Posterior vena cava (tissue), 2 donors: Measurements from ENCODE around the gene ZSWIM4. TPM values are rescaled to one million over a fixed set of nuclear protein-coding genes. Genes with fewer than 3 reads are reported as not detected.
"Not testable (repeated sequence)": the region's sequence is repeated elsewhere in the genome, so short reads cannot be mapped to it uniquely, and the experiment has no call there.

ENCODE experiments used
- DNase-seq: peaks from one replicate; pipeline ENCODE4 v3.0.0-alpha.2; 2020; ENCODE audit warnings: low spot score
- intact Hi-C, 2 donors: fragments of 100-400 bp; cut with DNase I; formaldehyde crosslinking; loops; one replicate each; pipeline versions ENCODE4 v1.14.1 to v1.14.2; 2022 to 2023
- total RNA-seq, 2 donors: library from RNA; stranded (reverse); fragmentation: NEBNext Ultra II Directional; extraction: Animal tissue kit (Norgen Biotek cat#: 25700); gene quantifications; one replicate each; pipeline ENCODE4 v1.2.1, GENCODE V29; 2021
- donor health status: DM: yes; HTN: yes; CAD: no.
- donor health status: DM: yes; HTN: yes; CAD: no.

Gene ZSWIM4
- total RNA-seq, 2 donors from 2014 or later, result 2.5 to 7.8 TPM

GRCh38 chr19:13841962-13842290 lies 46.7 kb downstream of the ZSWIM4 start:
- intact Hi-C loops, result loop anchor here in 1 of 2 donors (10.0 kb wide), 1 partner anchor 687 kb away; the partner anchor contains the start of genes IER2 and STX10
- no peak for DNase-seq

DNA sequence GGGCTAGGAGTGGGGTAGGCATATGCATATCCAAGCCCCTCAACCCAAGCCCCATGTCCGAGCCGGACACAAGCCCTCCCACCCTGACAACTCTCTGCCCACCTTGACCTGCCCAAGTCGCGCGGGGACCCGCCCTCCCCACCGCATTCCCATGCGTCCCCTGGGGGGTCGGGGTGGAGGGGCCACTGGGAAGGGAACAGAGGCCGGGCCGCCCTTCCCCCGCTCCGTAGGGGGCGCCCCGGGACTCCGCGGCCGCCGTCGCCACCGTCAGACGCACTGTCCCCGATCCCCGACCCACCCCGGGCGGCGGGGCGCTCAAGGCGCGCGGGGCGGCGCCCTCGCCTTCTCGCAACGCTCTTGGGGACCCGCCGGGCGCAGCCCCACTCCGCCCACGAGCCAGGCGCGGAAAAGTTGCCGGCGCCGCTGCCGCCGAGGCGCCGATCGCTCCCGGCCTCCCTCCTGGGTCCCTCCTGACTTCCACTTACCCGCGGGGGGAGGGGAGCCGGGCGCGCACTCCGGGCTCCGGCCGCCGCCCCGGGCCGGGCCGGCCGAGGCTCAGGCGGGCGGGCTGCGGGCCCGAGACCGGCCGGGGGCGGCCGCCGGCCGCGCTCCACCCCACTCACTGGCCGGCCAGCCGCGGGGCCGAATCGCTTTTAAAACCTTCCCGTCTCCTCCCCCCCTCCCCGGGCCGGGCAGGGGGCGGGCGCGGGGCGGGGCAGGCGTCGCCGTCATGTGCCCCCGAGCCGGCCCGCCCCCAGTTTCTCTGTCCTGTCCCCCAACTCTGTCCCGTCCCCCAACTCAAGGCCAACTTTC lies 47.3 kb downstream of the ZSWIM4 start:
- intact Hi-C loops, result loop anchor here in 1 of 2 donors (10.0 kb wide), 1 partner anchor 688 kb away; the partner anchor contains the start of genes IER2 and STX10
- DNase-seq, result peak; percentile 96

- intact Hi-C loops, result loop anchor here in 1 of 2 donors (10.0 kb wide), 1 partner anchor 689 kb away; the partner anchor contains the start of genes IER2 and STX10
- DNase-seq, result no peak
Observed at GRCh38 chr19:13843104-13843921, 48.1 kb downstream of the ZSWIM4 start.

- intact Hi-C loops, result loop anchor here in 1 of 2 donors (10.0 kb wide), 1 partner anchor 689 kb away; the partner anchor contains the start of genes IER2 and STX10
- no peak for DNase-seq
Observed at GRCh38 chr19:13844130-13844631, 48.9 kb downstream of the ZSWIM4 start.

DNA sequence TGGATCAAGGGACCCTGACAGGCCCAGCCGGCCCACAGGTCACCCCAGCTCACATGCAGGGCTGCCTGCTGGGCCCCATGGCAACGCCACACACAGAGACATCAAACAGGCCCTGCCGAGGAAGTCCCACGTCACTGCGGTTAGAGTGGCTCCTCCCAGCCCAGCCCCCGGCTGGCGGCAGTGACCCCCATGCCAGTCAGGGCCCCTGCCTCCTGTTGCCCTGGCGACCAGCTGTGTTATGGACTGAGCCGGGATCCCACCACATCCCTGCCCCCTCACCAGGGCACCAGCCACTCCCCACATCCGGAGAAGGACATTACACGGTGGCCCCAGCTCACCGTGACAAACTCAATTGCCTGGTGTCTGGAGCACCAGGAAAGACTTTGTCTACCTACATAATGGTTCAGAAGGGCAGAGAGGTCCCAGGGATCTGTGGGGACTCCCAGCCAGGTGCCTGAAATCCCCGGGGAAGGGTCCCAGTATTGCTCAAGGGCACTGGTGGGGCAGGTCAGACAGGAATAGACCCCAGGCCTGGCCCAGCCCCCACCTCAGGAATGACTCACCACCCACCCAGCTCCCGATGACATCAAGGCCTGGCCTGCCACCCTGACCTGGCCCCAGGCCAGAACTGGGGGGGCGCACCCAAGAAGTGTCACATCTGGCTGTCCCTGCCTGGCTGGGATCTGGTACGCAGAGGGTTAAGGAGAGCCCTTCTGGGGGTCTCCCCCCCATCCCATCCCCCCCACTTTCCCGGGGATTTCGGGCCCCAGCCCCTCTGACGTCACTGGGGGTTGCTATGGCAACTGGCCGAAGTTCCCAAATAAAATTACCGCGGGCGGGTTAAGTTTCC lies 51.5 kb downstream of the ZSWIM4 start:
- peak; percentile 97 for DNase-seq
- intact Hi-C loops, result loop anchor here in 1 of 2 donors (10.0 kb wide), 1 partner anchor 692 kb away; the partner anchor contains the start of genes IER2 and STX10

DNA sequence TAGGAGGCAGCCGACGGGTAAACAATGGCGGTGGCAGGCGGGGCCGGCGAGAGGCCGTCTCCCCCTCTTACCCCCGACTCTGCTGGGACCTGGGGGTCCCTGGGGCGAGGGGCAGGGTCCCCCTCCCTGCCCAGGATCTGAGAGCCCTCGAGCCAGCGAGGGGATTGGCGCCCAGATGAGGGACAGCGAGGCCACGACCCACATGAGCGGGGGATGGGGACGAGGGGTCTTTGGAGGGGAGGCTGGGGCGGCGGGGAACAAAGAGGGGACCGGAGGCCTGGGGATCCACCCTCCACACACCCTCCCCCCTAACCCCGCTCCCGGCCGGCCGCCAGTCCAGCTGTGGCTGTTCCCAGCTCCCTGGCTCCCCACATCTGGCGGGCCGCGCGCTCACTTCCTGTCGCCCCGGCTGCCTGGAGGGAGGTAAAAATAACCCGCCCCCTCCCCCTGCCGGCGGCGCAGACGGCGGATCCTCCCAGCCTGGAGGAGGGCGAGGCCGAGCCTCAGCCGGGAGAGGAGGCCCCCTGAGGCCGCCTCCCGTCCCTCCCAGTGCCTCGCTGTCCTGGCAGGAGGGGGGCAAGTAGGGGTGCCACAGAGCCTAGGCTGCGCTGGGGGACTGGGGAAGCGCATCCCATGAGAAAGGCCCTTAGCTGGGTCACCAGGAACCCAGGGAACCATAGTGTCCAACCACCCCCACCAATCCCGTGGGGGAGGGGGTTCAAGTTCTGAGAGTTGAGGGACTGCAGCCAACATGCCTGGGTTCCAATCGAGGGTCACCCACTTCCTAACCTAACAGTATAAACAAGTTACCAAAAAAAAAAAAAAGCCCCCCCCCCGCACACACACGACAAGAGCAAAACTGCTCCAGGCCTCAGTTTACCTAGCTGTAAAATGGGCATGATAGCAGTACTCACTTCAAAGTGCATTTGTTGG lies 52.4 kb downstream of the ZSWIM4 start:
- peak; percentile 99 for DNase-seq
- intact Hi-C loops, result loop anchor here in 1 of 2 donors (10.0 kb wide), 1 partner anchor 693 kb away; the partner anchor contains the start of genes IER2 and STX10

DNA sequence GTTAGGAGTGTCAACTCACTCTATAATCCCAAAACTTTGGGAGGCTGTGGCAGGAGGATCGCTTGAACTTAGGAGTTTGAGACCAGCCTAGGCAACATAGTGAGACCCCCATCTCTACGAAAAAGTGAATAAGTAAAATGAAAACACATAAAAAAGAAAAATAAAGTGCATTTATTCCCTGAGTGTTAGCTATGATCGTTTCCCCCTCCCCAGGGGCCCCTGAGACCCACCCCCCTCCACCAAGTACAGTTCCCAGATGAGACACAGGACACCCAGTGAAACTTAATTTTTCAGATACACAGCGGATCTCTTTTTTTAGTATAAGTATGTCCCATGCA lies 53.1 kb downstream of the ZSWIM4 start:
- intact Hi-C loops, result loop anchor here in 1 of 2 donors (10.0 kb wide), 1 partner anchor 694 kb away; the partner anchor contains the start of genes IER2 and STX10
- DNase-seq, result no peak

DNA sequence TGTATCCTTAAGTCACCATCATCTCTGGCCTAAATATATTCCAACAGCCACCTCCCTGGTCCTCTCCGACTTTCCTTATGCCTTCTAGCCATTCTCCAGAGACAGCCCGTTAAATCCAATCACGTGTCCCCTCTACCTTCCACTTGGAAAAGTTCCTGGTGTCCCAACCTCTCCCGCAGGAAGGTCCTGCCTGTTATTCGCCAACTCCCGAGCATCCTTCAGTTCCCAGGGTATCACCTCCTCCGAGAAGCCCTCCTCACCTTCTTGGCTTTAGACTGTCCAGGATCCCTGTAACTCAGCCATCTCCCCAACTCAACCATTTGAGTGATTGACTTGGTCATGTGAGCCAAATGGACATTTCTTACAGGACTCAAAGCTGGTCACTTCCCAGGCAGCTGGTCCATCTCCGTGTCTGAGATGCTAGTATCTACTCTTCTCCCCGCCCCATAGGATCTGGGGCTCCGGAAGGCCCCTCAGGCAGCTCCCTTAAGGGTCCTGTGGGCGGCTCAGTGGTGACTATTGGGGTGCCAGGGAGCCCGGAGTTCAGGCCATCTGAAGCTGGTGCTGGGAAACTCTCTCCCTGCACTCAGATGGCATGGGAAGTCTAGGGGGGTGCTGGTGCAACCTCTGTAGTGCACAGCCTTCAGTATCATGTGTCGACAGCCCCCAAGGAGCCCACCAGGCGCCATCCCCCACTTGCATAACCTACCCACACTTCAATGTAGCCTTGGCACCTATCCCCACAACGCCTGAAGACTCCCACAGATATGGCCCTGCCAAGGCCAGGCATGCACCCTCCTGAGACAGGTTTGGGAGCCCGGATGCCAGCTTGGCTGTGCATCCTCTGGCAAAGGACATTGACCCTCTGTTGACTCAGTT lies 53.8 kb downstream of the ZSWIM4 start:
- DNase-seq, result no peak
- intact Hi-C loops, result loop anchor here in 1 of 2 donors (10.0 kb wide), 1 partner anchor 694 kb away; the partner anchor contains the start of genes IER2 and STX10

- DNase-seq, result peak; percentile 95
- intact Hi-C loops, result loop anchor here in 1 of 2 donors (10.0 kb wide), 1 partner anchor 695 kb away; the partner anchor contains the start of genes IER2 and STX10
Observed at GRCh38 chr19:13849991-13850909, 55.0 kb downstream of the ZSWIM4 start.

- intact Hi-C loops, result no loop called here
- peak; percentile 96 for DNase-seq
Observed at GRCh38 chr19:13850910-13851733, 55.9 kb downstream of the ZSWIM4 start.

DNA sequence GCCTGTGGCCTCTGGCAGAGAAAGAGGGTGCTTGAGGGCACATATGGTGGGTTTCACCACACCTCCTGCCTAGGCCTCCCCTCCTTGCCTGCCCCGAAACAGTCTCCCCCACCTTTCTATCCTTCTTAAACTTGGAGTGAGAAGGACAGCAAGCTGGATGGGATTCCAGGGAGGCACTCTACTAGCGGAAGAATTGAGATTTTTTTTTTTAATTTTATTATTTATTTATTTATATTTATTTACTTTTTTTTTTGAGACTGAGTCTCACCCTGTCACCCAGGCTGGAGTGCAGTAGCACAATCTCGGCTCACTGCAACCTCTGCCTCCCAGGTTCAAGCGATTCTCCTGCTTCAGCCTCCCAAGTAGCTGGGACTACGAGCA lies 56.5 kb downstream of the ZSWIM4 start:
- DNase-seq, intact Hi-C loops: not testable (repeated sequence)

GRCh38 chr19:13852171-13852707 lies 57.0 kb downstream of the ZSWIM4 start:
- intact Hi-C loops, DNase-seq: not testable (repeated sequence)

DNA sequence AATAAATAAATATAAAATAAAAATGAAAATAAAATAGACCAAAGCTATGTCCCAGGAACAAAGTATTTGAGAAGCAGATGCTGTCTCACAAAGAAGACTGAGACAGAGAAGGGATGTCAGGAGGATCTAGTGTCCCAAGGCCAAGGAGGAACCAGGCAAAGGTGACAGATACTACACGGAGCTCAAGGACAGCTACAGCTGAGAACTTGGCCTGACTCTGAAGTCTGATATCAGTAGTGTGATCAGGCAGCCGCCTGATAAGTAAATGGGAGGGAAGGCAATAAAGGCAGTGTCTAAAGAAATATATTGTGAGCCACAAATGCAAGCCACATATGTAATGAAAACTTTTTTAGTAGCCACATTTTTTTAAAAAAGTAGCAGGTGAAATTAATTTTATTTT lies 61.3 kb downstream of the ZSWIM4 start:
- DNase-seq, result no peak
- intact Hi-C loops, result no loop called here

DNA sequence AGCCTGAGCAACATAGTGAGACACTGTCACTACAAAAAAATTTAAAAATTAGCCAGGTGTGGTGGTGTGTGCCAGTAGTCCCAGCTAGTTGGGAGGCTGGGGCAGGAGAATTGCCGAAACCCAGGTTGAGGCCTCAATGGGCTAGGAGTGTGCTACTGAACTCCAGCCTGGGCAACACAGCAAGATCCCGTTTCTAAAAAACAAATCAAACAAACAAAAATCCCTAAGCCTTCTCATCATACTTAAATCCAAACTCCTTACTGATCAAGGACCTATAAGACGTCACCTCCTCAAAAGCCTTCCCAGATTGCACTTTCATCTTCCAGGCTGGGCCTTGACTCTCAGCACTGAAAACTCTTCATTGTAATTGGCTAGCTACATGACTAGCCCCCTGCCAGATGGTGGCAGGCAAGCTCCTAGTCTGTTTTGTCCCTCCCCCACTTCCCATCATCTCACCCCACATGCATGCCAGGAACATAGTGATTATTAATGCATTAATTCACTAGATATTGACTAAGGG lies 64.2 kb downstream of the ZSWIM4 start:
- intact Hi-C loops, result no loop called here
- DNase-seq, result no peak
